HCT116 (cell line): ENCODE measurements around the gene CEP112. TPM values are rescaled to one million over a fixed set of nuclear protein-coding genes. Genes with fewer than 3 reads are reported as not detected.

ENCODE experiments used
- ATAC-seq: fragments of 200-7000 bp; cut with Tn5 transposase; 2 replicates; pipeline ENCODE4 v1.9.1; 2020; ENCODE audit warnings: mild to moderate bottlenecking, moderate library complexity
- BruUV-seq: library from RNA; stranded (reverse); fragments of 400-500 nt; replicated peaks from 2 replicates; lab custom pipeline; 2021; lab: Mats Ljungman, UMichigan
- CTCF ChIA-PET: fragments of 300-600 bp; sonication (Branson Sonifier 250); formaldehyde crosslinking; loops from one replicate; lab custom pipeline; 2021; ENCODE audit warnings: antibody characterized with exemption; lab: Charles Lee
- POLR2A ChIA-PET: fragments of 300-600, 350-600 bp; sonication (Branson Sonifier 250); formaldehyde crosslinking; loops from one replicate; lab custom pipeline; 2021; ENCODE audit warnings: antibody characterized with exemption; lab: Charles Lee
- RAD21 ChIA-PET, 2 experiments: fragments of 300-600 bp; sonication (Branson Sonifier 250); formaldehyde crosslinking; loops; one replicate each; lab custom pipeline; 2023; ENCODE audit warnings: low total read pairs in 2 of 2; ENCODE audit not compliant: uncharacterized antibody in 2 of 2, unreplicated experiment in 2 of 2, low non-redundant PET in 1 of 2; lab: Charles Lee
- DNase-seq: peaks from one replicate; pipeline ENCODE4 v3.0.0-alpha.2; 2010; ENCODE audit warnings: low read depth, low spot score
- H2AFZ ChIP-seq: fragments of 200-600 bp; shearing (Covaris generic), sonication (generic); 2 replicates; pipeline ENCODE4 v1.6.1; 2017; ENCODE audit warnings: low read depth, mixed run types, mixed read lengths, antibody characterized with exemption, low read length; ENCODE audit not compliant: poor library complexity, severe bottlenecking
- H3K27ac ChIP-seq: 2 replicates; pipeline ENCODE4 v1.5.1; 2012; ENCODE audit warnings: low read depth, low read length
- H3K27me3 ChIP-seq: fragments of 200-600 bp; sonication (generic); 2 replicates; pipeline ENCODE4 v1.6.1; 2016; ENCODE audit warnings: mixed run types, low read length, mixed read lengths; ENCODE audit not compliant: insufficient read depth
- H3K36me3 ChIP-seq, 2 experiments: fragments of 200-500 bp in 1 of 2; fragments of 200-600 bp in 1 of 2; sonication (Bioruptor generic) in 1 of 2; sonication (generic) in 1 of 2; 2 replicates each; pipeline versions ENCODE4 v1.5.1 to v1.6.1; 2014 to 2016; ENCODE audit warnings: low read length in 2 of 2, inconsistent platforms in 1 of 2, mixed read lengths in 1 of 2, mixed run types in 1 of 2; ENCODE audit not compliant: insufficient read depth in 2 of 2, control insufficient read depth in 1 of 2
- H3K4me1 ChIP-seq, 2 experiments: fragments of 200-600 bp in 1 of 2; sonication (generic) in 1 of 2; 2 replicates each; pipeline versions ENCODE4 v1.5.1 to v1.6.1; 2012 to 2017; ENCODE audit warnings: low read length in 2 of 2, inconsistent platforms in 1 of 2, mild to moderate bottlenecking in 1 of 2, mixed read lengths in 1 of 2, mixed run types in 1 of 2, moderate library complexity in 1 of 2; ENCODE audit not compliant: insufficient read depth in 2 of 2, control insufficient read depth in 1 of 2
- H3K4me2 ChIP-seq: fragments of 200-600 bp; sonication (generic); 2 replicates; pipeline ENCODE4 v1.6.1; 2017; ENCODE audit warnings: mixed run types, low read length, mixed read lengths
- H3K4me3 ChIP-seq, 2 experiments: fragments of 200-600 bp in 1 of 2; sonication (generic) in 1 of 2; replicated peaks in 1 of 2; 2 replicates each; pipeline ENCODE4 v1.5.1; 2011 to 2016; ENCODE audit warnings: low read length in 2 of 2, control low read depth in 1 of 2, low read depth in 1 of 2, mild to moderate bottlenecking in 1 of 2, mixed read lengths in 1 of 2, mixed run types in 1 of 2
- H3K79me2 ChIP-seq: fragments of 200-600 bp; sonication (generic); 2 replicates; pipeline ENCODE4 v1.6.1; 2017; ENCODE audit warnings: mild to moderate bottlenecking, mixed run types, low read length, moderate library complexity, mixed read lengths; ENCODE audit not compliant: insufficient read depth
- H3K9ac ChIP-seq: fragments of 200-600 bp; sonication (generic); 2 replicates; pipeline ENCODE4 v1.6.1; 2016; ENCODE audit warnings: low read length, mixed read lengths
- H3K9me2 ChIP-seq: fragments of 200-600 bp; sonication (generic), shearing (Covaris generic); 2 replicates; pipeline ENCODE4 v1.6.1; 2017; ENCODE audit warnings: mixed run types, mild to moderate bottlenecking, moderate library complexity; ENCODE audit not compliant: insufficient read depth
- H3K9me3 ChIP-seq, 2 experiments: fragments of 200-500 bp in 1 of 2; fragments of 200-600 bp in 1 of 2; sonication (Bioruptor generic) in 1 of 2; sonication (generic) in 1 of 2; 2 replicates each; pipeline ENCODE4 v1.6.1; 2014 to 2017; ENCODE audit warnings: low read length in 2 of 2, mixed read lengths in 2 of 2, inconsistent platforms in 1 of 2, low read depth in 1 of 2, mild to moderate bottlenecking in 1 of 2, mixed run types in 1 of 2, moderate library complexity in 1 of 2; ENCODE audit not compliant: control insufficient read depth in 1 of 2, insufficient read depth in 1 of 2
- H4K20me1 ChIP-seq: fragments of 200-600 bp; sonication (generic), shearing (Covaris generic); 2 replicates; pipeline ENCODE4 v1.6.1; 2017; ENCODE audit warnings: mixed run types, mild to moderate bottlenecking, moderate library complexity; ENCODE audit not compliant: insufficient read depth
- ATF3 ChIP-seq: IDR thresholded peaks from 2 replicates; pipeline ENCODE4 v1.6.1; 2012
- CBX3 ChIP-seq: IDR thresholded peaks from 2 replicates; pipeline ENCODE4 v1.6.1; 2012; ENCODE audit warnings: low read depth
- CEBPB ChIP-seq: IDR thresholded peaks from 2 replicates; pipeline ENCODE4 v1.6.1; 2012; ENCODE audit warnings: low read depth
- EGR1 ChIP-seq: IDR thresholded peaks from 2 replicates; pipeline ENCODE4 v1.6.1; 2012; ENCODE audit warnings: low read depth
- MAX ChIP-seq: IDR thresholded peaks from 2 replicates; pipeline ENCODE4 v1.6.1; 2012
- SP1 ChIP-seq: IDR thresholded peaks from 2 replicates; pipeline ENCODE4 v1.6.1; 2012; ENCODE audit warnings: low read depth
- YY1 ChIP-seq: IDR thresholded peaks from 2 replicates; pipeline ENCODE4 v1.6.1; 2011; ENCODE audit warnings: low read length, low read depth, moderate library complexity, mild to moderate bottlenecking; ENCODE audit not compliant: insufficient replicate concordance; ENCODE audit errors: extremely low read depth
- ZBTB33 ChIP-seq: IDR thresholded peaks from 2 replicates; pipeline ENCODE4 v1.6.1; 2011; ENCODE audit warnings: mild to moderate bottlenecking, low read length, moderate library complexity; ENCODE audit not compliant: insufficient replicate concordance; ENCODE audit errors: extremely low read depth
- ZFX ChIP-seq: fragments of 450-650 bp; IDR thresholded peaks from 2 replicates; pipeline ENCODE4 v1.6.1; 2017
- intact Hi-C: fragments of 100-400 bp; cut with micrococcal nuclease; formaldehyde crosslinking; loops from 2 replicates; pipeline ENCODE4 v1.10.0; 2022
- total RNA-seq: library from RNA; stranded (reverse); gene quantifications from one replicate; pipeline ENCODE4 v1.2.1, GENCODE V29; 2021; ENCODE audit not compliant: unreplicated experiment

The CEP112 gene
- total RNA-seq, 1 experiment from 2014 or later = 10.9 TPM

- POLR2A ChIA-PET = no interaction called here
- Histone ChIP-seq H4K20me1 (no peaks in the 10 kb centered on the region), H3K27me3 (no peaks in the 10 kb centered on the region), H3K79me2 (no peaks in the 10 kb centered on the region), H3K9me2 (no peaks in the 10 kb centered on the region), H2AFZ (no peak overlapping the region), H3K9me3 (no peaks in the 10 kb centered on the region), H3K27ac (no peak overlapping the region), H3K4me1 (peaks cover 22 to 23% of the 10 kb centered on the region in 2 experiments), H3K36me3 (no peaks in the 10 kb centered on the region), H3K9ac (no peak overlapping the region), H3K4me3 (no peak overlapping the region), H3K4me2 (no peak overlapping the region)
- intact Hi-C loops = loop anchor here (10.0 kb wide), 1 partner anchor 195 kb away; no protein-coding TSS in a partner anchor
- no TSS peak for BruUV-seq
- CTCF ChIA-PET = interaction anchor here (0.9 kb wide), 1 partner anchor 15 kb away, joined by 3 read pairs; no protein-coding TSS in a partner anchor
- ATAC-seq (no peak), DNase-seq (no peak)
- TF ChIP-seq YY1 (no peak), EGR1 (no peak), CEBPB (no peak), MAX (no peak), ZBTB33 (no peak), ZFX (no peak), SP1 (no peak), ATF3 (no peak), CBX3 (no peak)
- RAD21 ChIA-PET = no interaction called here
Observed at GRCh38 chr17:65780111-65780510, 411.8 kb downstream of the CEP112 start.
